Activated CD4-positive, alpha-beta T cell treated with anti-CD3 and anti-CD28 coated beads for 48 hours (primary cell): Measurements from ENCODE around the gene BCAS1.
"Not testable (repeated sequence)": the region's sequence is repeated elsewhere in the genome, so short reads cannot be mapped to it uniquely, and the experiment has no call there.

Experiments
- DNase-seq: peaks from one replicate; pipeline ENCODE4 v3.0.0-alpha.2; 2020

Gene BCAS1

GRCh38 chr20:54015496-54015895 lies 54.9 kb downstream of the BCAS1 start:
- DNase-seq = no peak

DNA sequence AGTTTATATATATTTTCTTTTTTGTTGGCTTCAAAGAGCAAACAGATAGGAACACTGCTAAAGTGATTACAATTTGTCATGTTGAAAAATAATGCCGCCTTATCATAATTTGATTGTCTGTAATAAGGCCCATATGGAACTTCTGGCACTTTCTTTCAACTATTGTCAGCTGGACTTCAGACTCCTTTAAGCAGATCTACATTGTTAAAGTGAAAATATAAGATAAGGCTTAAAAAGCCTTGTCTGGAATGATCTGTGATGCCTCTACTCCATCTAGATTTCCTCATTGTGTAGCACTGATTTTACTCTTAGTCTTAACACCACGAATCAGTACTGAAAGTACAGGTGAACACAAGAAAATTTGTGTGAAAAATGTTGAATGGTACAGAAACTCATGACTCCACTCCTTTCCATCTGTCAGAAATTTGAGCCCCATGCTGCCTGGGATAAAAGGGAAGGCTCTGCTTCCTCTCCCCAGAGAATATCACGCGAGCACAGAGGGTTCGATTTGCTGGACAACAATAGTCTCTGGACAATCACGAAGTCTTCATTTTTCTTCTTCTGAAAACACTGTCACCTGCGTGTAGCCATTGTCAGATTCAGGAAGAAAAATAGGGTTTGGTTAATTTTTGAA lies 56.0 kb downstream of the BCAS1 start:
- no peak for DNase-seq

- DNase-seq = no peak
Measured at GRCh38 chr20:54013471-54013870, 56.9 kb downstream of the BCAS1 start.

DNA sequence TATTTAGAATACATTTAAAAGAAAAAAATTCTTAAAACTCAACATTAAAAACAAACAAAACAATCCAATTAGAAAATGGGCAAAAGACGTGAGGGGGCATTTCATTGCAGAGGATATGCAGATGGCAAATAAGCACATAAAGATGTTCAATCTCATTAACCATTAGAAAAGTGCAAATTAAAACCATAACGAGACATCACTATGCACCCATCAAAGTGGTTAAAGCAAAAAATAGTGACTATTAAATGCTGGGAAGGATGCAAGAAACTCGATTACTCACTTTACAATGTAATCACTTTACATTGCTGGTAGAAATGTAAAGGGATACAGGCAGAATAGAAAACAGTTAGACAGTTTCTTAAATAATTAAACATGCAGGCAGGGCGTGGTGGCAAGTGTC lies 59.0 kb downstream of the BCAS1 start:
- DNase-seq = no peak

DNA sequence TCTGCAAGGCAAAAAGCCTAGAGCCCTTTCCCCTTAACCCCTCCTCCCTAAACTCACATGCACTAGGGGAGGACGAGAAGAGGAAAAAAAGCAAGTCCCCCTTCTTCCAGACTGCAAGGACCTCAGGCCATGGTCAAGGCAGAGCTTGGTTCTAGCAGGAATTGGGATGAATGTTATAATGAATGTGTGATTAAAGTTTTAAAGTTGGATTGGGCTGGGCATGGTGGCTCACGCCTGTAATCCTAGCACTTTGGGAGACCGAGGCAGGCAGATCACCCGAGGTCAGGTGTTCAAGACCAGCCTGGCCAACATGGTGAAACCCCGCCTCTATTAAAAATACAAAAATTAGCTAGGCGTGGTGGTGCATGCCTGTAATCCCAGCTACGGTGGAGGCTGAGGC lies 64.2 kb downstream of the BCAS1 start:
- DNase-seq = not testable (repeated sequence)

DNA sequence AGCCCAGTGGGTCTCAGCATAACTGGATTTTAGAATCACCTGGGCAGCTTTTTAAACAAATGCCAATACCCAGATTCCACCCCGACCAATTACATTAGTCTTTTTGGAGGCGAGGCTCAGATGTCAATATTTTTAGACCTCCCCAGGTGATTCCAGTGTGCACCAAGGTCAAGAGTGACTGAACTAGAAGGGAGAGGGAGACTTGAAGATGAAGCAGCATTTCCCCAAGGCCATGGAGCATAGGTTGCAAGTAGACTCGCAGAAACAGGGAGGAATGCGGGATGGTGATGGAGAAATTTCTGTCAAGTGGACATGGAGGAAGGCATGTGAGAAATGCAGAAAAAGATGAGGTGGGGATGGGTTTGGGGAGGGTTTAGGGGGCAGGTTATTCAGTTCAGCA lies 64.9 kb downstream of the BCAS1 start:
- DNase-seq = no peak

GRCh38 chr20:54004445-54004844 lies 65.9 kb downstream of the BCAS1 start:
- no peak for DNase-seq

DNA sequence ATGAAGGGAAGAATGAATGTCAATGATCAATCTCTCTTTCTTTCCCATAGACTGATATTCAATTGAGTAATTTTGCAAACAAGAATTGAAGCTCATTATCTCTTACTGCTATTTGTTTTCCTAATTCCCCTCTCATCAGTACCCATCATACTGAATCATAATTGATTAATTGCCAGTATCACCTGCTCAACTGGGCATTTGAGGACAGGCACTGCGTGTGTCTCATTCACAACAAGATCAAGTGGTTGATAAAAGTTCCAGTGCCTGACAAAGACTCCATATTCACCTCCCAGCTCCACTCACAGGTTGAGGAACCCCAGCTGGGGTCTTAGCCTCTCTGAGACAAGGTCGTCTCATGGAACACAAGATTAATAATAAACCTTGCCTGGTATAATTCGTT lies 67.7 kb downstream of the BCAS1 start:
- no peak for DNase-seq

GRCh38 chr20:54002056-54002575 lies 68.3 kb downstream of the BCAS1 start:
- DNase-seq = no peak

GRCh38 chr20:54000914-54001313 lies 69.5 kb downstream of the BCAS1 start:
- DNase-seq = no peak

GRCh38 chr20:54000262-54000661 lies 70.1 kb downstream of the BCAS1 start:
- DNase-seq = no peak

DNA sequence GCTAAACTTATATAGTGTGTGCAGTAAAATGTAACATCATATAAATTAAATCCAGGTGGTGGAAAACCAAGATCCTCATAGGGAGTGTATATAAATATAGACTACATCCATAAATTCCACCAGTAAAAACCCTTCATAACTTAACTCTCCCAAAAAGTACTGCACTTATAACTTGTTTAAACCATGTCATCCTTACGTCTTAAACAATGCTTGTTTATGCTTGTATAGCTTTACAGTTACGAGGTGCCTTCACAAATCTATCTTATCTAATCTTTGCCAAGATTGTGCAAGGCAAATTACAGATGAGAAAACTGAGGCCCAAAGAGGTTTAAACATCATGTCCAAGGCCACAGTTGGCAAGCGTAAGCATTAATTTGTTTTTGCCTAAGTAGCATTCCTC lies 71.3 kb downstream of the BCAS1 start:
- DNase-seq = no peak

DNA sequence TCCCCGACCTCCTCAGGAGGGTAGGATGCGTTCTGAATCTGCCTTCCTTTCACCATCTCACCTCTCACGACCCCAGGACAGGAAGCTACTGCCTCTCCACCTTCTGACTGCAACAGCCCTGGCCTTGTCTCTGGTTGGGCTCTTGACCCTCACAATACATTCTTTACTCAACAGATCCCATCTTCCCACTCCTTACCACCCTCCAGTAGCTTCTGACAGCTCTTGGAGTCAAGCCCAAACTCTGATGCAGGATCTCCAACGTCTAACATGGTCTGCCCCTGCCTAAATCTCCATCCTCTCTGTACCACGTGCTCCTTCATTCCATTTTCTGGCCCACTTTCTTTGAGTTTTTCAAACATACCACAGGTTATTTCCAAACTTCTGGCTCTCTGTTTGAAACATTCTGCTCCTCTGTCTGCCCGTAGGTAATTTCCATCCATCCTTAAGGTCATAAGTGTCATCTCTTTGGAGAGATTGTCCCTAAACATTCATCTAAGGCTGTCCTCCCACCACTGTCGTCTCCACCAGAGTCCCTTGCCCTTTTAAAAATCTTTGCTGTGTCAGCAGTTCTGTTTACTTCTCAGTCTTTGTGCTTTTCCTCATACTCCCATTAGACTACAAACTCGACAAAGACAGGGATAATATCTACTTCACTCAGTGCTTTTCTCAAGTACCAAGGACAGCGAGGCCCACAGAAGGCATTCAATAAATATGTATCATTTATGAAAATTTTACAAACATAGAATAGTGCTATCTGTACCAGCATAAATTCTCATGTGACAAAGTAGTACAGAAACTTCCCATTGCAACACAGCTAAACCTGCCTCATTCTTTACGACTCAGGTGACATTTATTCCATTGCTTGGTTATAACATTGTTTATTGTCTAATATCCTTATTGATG lies 73.6 kb downstream of the BCAS1 start:
- no peak for DNase-seq

DNA sequence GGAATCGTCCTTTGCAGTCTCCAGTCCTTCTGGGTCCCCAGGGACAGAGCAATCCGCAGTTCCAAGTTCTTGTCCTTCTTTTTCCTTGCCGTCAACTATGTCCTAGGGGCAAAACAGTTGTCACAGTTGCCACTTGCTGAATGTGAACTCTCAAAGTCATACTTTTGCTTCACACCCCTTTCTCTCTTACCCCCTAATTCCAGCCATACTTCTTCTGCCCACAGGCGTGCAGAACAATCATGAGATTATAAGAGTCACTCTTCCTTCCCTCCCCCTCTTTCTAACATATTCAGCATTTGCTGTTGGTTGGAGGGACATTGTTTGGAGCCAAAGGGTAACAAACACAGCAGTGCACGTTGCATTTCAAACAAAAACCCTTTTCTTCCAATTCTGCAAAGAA lies 74.4 kb downstream of the BCAS1 start:
- no peak for DNase-seq

GRCh38 chr20:53994088-53994487 lies 76.3 kb downstream of the BCAS1 start:
- no peak for DNase-seq

GRCh38 chr20:53993310-53993709 lies 77.1 kb downstream of the BCAS1 start:
- no peak for DNase-seq

- DNase-seq = no peak
Measured at GRCh38 chr20:53990768-53991450, 79.5 kb downstream of the BCAS1 start.

DNA sequence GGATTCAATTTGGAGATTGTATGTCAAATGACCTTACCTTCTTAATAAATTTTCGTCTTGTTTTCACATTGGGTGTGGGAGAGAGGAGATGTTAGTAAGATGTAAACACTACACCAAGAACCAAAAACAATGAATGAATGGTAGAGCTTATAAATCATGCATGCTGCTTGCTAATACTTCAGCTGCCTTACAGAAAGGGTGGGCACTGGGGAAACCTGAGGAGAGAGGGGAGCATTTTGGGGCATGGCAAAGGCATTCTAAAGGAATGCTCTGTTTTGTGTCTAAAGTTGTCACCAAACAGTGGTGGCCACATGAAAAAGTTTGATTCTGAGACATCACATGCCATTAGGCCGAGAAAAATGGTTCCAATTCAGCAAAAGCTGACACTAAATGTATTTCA lies 80.4 kb downstream of the BCAS1 start:
- DNase-seq = no peak

DNA sequence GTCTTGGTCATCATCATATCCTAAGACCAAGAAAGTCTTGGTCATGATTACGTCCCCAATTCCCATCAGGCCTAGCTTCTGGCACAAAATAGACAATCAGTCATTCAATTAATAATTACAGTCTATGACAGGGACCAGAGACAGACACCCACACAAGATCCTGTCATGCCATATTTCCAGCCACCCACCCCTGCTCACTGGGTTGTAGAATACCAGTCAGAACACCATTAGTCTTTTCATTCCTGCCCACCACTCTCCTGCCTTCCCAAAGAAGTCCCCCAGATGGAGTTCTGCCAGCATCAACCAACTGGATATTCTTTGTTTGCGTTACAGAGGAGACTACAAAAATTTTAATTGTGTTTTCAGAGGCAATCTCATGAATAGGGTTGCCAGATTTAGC lies 81.0 kb downstream of the BCAS1 start:
- no peak for DNase-seq

DNA sequence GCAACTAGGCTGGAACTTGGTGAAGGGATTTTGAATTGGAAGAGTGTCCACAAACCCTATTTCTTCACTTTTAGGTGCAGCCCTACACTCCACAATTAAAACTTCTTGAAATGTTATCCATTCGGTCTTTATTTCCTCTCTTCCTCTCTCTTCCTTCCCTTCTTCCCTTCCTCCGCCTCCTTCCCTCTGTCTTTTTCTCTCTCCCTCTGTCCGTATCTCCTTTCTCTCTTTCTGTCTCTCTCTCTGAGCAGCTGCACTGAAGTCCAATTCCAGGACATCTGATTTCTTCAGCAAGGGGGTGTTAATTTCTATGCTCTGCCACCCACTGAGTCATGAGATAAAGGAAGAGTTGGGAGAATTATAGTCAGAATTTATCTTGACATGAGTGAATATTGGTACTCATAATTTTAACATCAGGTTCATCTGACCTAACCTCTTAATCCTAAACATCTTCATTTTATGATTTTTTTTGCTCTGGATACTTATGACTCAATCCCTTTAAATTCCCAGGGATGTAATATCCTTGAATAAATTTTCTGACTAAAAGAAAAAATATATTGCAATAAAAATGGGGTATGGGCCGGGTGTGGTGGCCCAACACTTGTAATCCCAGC lies 84.2 kb downstream of the BCAS1 start:
- no peak for DNase-seq

- no peak for DNase-seq
Measured at GRCh38 chr20:53985150-53985518, 85.3 kb downstream of the BCAS1 start.

DNA sequence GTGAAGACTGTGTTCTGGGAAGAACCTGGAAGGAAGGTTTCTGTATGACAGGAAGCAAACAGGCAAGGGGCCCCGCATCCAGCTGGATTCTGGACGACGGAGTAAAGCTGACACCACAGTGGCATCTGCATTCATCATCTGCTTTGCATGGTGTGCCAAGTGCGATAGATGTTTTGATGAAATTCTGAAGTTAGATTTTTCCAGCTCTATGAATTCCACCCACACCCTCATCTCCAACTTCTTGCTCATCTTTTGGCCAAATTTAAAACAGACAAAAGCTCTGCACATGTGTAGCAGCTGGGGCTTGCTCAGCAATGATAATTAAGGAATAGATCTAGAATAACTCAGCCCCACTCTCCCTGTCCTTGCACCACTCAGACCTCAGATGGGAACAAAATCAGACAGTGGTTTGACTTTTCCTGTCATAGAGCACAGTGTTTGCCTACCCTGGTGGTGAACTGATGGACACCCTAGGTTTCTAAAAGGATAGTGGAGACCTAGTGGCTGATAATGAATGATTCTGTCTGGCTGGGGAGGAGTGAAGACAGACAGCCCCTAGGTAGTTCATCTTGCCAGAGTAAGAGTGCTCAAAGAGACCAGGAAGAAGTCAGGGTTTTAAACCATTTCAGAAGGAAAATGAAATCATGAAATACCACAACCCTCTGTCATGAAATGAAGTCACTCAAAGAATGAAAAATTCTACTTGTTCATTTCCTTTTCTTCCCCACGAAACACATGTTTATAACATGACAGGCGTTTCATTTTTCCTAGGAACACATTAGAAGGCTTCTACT lies 85.8 kb downstream of the BCAS1 start:
- DNase-seq = no peak
